Smooth muscle cell (in vitro differentiated cells): Measurements from ENCODE around the gene CCDC14. TPM values are rescaled to one million over a fixed set of nuclear protein-coding genes. Genes with fewer than 3 reads are reported as not detected.
"Not testable (repeated sequence)": the region's sequence is repeated elsewhere in the genome, so short reads cannot be mapped to it uniquely, and the experiment has no call there.

ENCODE experiments used
- DNase-seq: peaks from one replicate; lab custom pipeline; 2025; ENCODE audit not compliant: unreplicated experiment; lab: John Stamatoyannopoulos, UW
- H2AFZ ChIP-seq: fragments of 200-600 bp; sonication (generic); 2 replicates; pipeline ENCODE4 v1.6.0; 2016; ENCODE audit warnings: antibody characterized with exemption, low read depth, mild to moderate bottlenecking
- H3F3A ChIP-seq: fragments of 200-600 bp; sonication (generic); 2 replicates; pipeline ENCODE4 v1.6.0; 2017; ENCODE audit warnings: antibody characterized with exemption, low read depth
- H3K27ac ChIP-seq: fragments of 200-600 bp; sonication (generic); 2 replicates; pipeline ENCODE4 v1.5.1; 2016; ENCODE audit warnings: low read depth, mild to moderate bottlenecking
- H3K27me3 ChIP-seq: fragments of 200-600 bp; sonication (generic); 2 replicates; pipeline ENCODE4 v1.6.1; 2016; ENCODE audit warnings: low read depth, mild to moderate bottlenecking
- H3K36me3 ChIP-seq: fragments of 200-600 bp; sonication (generic); 2 replicates; pipeline ENCODE4 v1.5.1; 2016; ENCODE audit warnings: low read depth
- H3K4me1 ChIP-seq: fragments of 200-600 bp; sonication (generic); 2 replicates; pipeline ENCODE4 v1.5.1; 2016; ENCODE audit warnings: low read depth
- H3K4me2 ChIP-seq: fragments of 200-600 bp; sonication (generic); 2 replicates; pipeline ENCODE4 v1.6.0; 2016; ENCODE audit warnings: mild to moderate bottlenecking
- H3K4me3 ChIP-seq: fragments of 200-600 bp; sonication (generic); 2 replicates; pipeline ENCODE4 v1.5.1; 2016; ENCODE audit warnings: mild to moderate bottlenecking
- H3K79me2 ChIP-seq: fragments of 200-600 bp; sonication (generic); 2 replicates; pipeline ENCODE4 v1.6.0; 2016; ENCODE audit warnings: low read depth, mild to moderate bottlenecking
- H3K9ac ChIP-seq: fragments of 200-600 bp; sonication (generic); 2 replicates; pipeline ENCODE4 v1.6.0; 2016; ENCODE audit warnings: low read depth
- H3K9me3 ChIP-seq: fragments of 200-600 bp; sonication (generic); replicated peaks from 2 replicates; pipeline ENCODE4 v1.5.1; 2016; ENCODE audit warnings: low read depth
- H4K20me1 ChIP-seq: fragments of 200-600 bp; sonication (generic); 2 replicates; pipeline ENCODE4 v1.6.0; 2016; ENCODE audit warnings: low read depth
- CTCF ChIP-seq: fragments of 200-600 bp; sonication (generic); IDR thresholded peaks from 2 replicates; pipeline ENCODE4 v1.5.1; 2017; ENCODE audit warnings: borderline replicate concordance, mild to moderate bottlenecking, antibody characterized with exemption; ENCODE audit not compliant: insufficient read depth, poor library complexity, severe bottlenecking
- whole genome bisulfite sequencing: methylation state at CpG from one replicate; pipeline ENCODE4 v1.1.7; 2016; ENCODE audit warnings: low lambda C conversion rate; 5-methylcytosine and 5-hydroxymethylcytosine counted together
- polyA plus RNA-seq: library from polyadenylated mRNA; unstranded; fragments of >200 nt; fragmentation: Nextera tagmentation; extraction: Ambion mirVana; gene quantifications from 2 replicates; pipeline ENCODE4 v1.2.1, GENCODE V29; 2016
- total RNA-seq: library from RNA; depleted of rRNA; stranded (reverse); fragments of >200 nt; gene quantifications from 2 replicates; pipeline ENCODE4 v1.2.3, GENCODE V29; 2014

The CCDC14 gene
- total and polyA plus RNA-seq, 2 experiments from 2014 or later, result 15.4 to 80.9 TPM

GRCh38 chr3:123997543-123997942 lies 36.5 kb upstream of the CCDC14 start:
- Histone ChIP-seq H3K9me3 (no peaks in the 10 kb centered on the region), H3K27ac (no peak overlapping the region), H3K4me2 (no peak overlapping the region), H3K9ac (no peak overlapping the region), H3K27me3 (peaks cover 67% of the 10 kb centered on the region), H3K4me1 (peaks cover 3% of the 10 kb centered on the region), H3K4me3 (no peak overlapping the region), H3K36me3 (no peaks in the 10 kb centered on the region), H3F3A (no peaks in the 10 kb centered on the region), H2AFZ (no peak overlapping the region), H3K79me2 (no peaks in the 10 kb centered on the region), H4K20me1 (no peaks in the 10 kb centered on the region)
- TF ChIP-seq CTCF, result no peak
- no peak for DNase-seq
- WGBS, result 85% methylated on average over 2 of the region's 2 CpGs

GRCh38 chr3:123993818-123994217 lies 32.8 kb upstream of the CCDC14 start:
- H3K27ac ChIP-seq, result no peak overlapping the region
- no peak overlapping the region for H3K4me2 ChIP-seq
- no peaks in the 10 kb centered on the region for H4K20me1 ChIP-seq
- no peak overlapping the region for H3K4me3 ChIP-seq
- no peak overlapping the region for H2AFZ ChIP-seq
- no peaks in the 10 kb centered on the region for H3F3A ChIP-seq
- no peaks in the 10 kb centered on the region for H3K79me2 ChIP-seq
- peaks cover 55% of the 10 kb centered on the region for H3K27me3 ChIP-seq
- no peak overlapping the region for H3K9ac ChIP-seq
- TF ChIP-seq CTCF, result no peak
- no peaks in the 10 kb centered on the region for H3K9me3 ChIP-seq
- 81% methylated on average over 1 of the region's 1 CpG for WGBS
- H3K36me3 ChIP-seq, result no peaks in the 10 kb centered on the region
- no peak for DNase-seq
- H3K4me1 ChIP-seq, result peaks cover 3% of the 10 kb centered on the region

- H3K27me3 ChIP-seq, result peaks cover 68% of the 10 kb centered on the region
- H3K9ac ChIP-seq, H2AFZ ChIP-seq, DNase-seq, H3K36me3 ChIP-seq, H3K27ac ChIP-seq, H3K9me3 ChIP-seq, H3K79me2 ChIP-seq, H4K20me1 ChIP-seq, H3F3A ChIP-seq, H3K4me1 ChIP-seq: not testable (repeated sequence)
- H3K4me2 ChIP-seq, result peak within 1 kb of the TSS; percentile 68
- H3K4me3 ChIP-seq, result peak within 1 kb of the TSS; percentile 32
- WGBS, result 4% methylated on average over 9 of the region's 49 CpGs
Measured at GRCh38 chr3:123991730-123992588, 30.9 kb upstream of the CCDC14 start, which contains the start of gene ROPN1. Gene ROPN1, minus strand, starts transcription at chr3:123992124. Its CDS starts 11,643 bp downstream, at chr3:123980481.

- H3K79me2 ChIP-seq, result no peaks in the 10 kb centered on the region
- TF ChIP-seq CTCF, result no peak
- DNase-seq, result no peak
- no peaks in the 10 kb centered on the region for H3K36me3 ChIP-seq
- H4K20me1 ChIP-seq, result no peaks in the 10 kb centered on the region
- no peaks in the 10 kb centered on the region for H3F3A ChIP-seq
- no peaks in the 10 kb centered on the region for H3K4me1 ChIP-seq
- H3K4me2 ChIP-seq, result no peak overlapping the region
- no peak overlapping the region for H3K9ac ChIP-seq
- H3K27ac ChIP-seq, result no peak overlapping the region
- H3K9me3 ChIP-seq, result no peaks in the 10 kb centered on the region
- no peak overlapping the region for H2AFZ ChIP-seq
- H3K4me3 ChIP-seq, result no peak overlapping the region
- WGBS, result 79% methylated on average over 3 of the region's 3 CpGs
- H3K27me3 ChIP-seq, result peaks cover 56% of the 10 kb centered on the region
Measured at GRCh38 chr3:123986427-123986826, 25.4 kb upstream of the CCDC14 start.
